Liver (tissue), 9 donors: Measurements from ENCODE around the gene MICAL2. TPM values are rescaled to one million over a fixed set of nuclear protein-coding genes. Genes with fewer than 3 reads are reported as not detected.

Experiments
- DNase-seq: peaks from one replicate; pipeline ENCODE4 v3.0.0-alpha.2; 2017; ENCODE audit warnings: low spot score
- H3K27ac ChIP-seq, 2 donors: one replicate each; pipeline ENCODE4 v1.7.0; 2013; ENCODE audit warnings: inconsistent platforms in 2 of 2, low read length in 2 of 2, control low read depth in 1 of 2, low read depth in 1 of 2, mild to moderate bottlenecking in 1 of 2
- H3K27me3 ChIP-seq, 4 donors: one replicate each; pipeline versions ENCODE4 v1.6.1 to v1.7.0; 2013; ENCODE audit warnings: low read length in 3 of 4, inconsistent platforms in 1 of 4, mild to moderate bottlenecking in 1 of 4, moderate library complexity in 1 of 4; ENCODE audit not compliant: control insufficient read depth in 4 of 4, insufficient read depth in 4 of 4
- H3K36me3 ChIP-seq, 4 donors: one replicate each; pipeline versions ENCODE4 v1.6.1 to v1.7.0; 2013; ENCODE audit warnings: low read length in 3 of 4, mild to moderate bottlenecking in 3 of 4, low read depth in 1 of 4, moderate library complexity in 1 of 4; ENCODE audit not compliant: control insufficient read depth in 4 of 4, insufficient read depth in 3 of 4
- H3K4me1 ChIP-seq, 4 donors: one replicate each; pipeline versions ENCODE4 v1.6.1 to v1.7.0; 2013; ENCODE audit warnings: low read length in 3 of 4, mild to moderate bottlenecking in 3 of 4, moderate library complexity in 1 of 4; ENCODE audit not compliant: control insufficient read depth in 4 of 4, insufficient read depth in 4 of 4
- H3K4me3 ChIP-seq, 3 donors: one replicate each; pipeline versions ENCODE4 v1.6.1 to v1.7.0; 2013; ENCODE audit warnings: low read length in 3 of 3, control low read depth in 1 of 3, low read depth in 1 of 3, mild to moderate bottlenecking in 1 of 3
- H3K9ac ChIP-seq, 2 donors: one replicate each; pipeline ENCODE4 v1.7.0; 2013; ENCODE audit warnings: low read length in 2 of 2, mild to moderate bottlenecking in 2 of 2, moderate library complexity in 2 of 2, control low read depth in 1 of 2, low read depth in 1 of 2
- H3K9me3 ChIP-seq, 4 donors: one replicate each; pipeline versions ENCODE4 v1.6.1 to v1.7.0; 2013; ENCODE audit warnings: low read length in 3 of 4; ENCODE audit not compliant: control insufficient read depth in 4 of 4
- EGR1 ChIP-seq, 2 donors: IDR thresholded peaks; 2 replicates each; pipeline ENCODE4 v1.6.1; 2016 to 2018; ENCODE audit warnings: antibody characterized with exemption in 2 of 2, low read depth in 2 of 2
- FOXA2 ChIP-seq: IDR thresholded peaks from 2 replicates; pipeline ENCODE4 v1.6.1; 2016; ENCODE audit warnings: antibody characterized with exemption
- HNF4A ChIP-seq, 2 donors: conservative IDR thresholded peaks; 2 replicates each; pipeline ENCODE4 v1.6.1; 2016; ENCODE audit warnings: antibody characterized with exemption in 2 of 2, mild to moderate bottlenecking in 2 of 2
- HNF4G ChIP-seq: IDR thresholded peaks from 2 replicates; pipeline ENCODE4 v1.6.1; 2016; ENCODE audit warnings: antibody characterized with exemption
- RAD21 ChIP-seq, 2 donors: IDR thresholded peaks; 2 replicates each; pipeline ENCODE4 v1.6.1; 2016; ENCODE audit warnings: antibody characterized with exemption in 2 of 2, mild to moderate bottlenecking in 2 of 2
- SP1 ChIP-seq: IDR thresholded peaks from 2 replicates; pipeline ENCODE4 v1.6.1; 2018; ENCODE audit warnings: antibody characterized with exemption, mild to moderate bottlenecking
- WGBS: extraction: QIAGEN DNeasy Blood & Tissue Kit; methylation state at CpG from one replicate; pipeline ENCODE4 v1.1.7; 2013; 5-methylcytosine and 5-hydroxymethylcytosine counted together
- polyA plus RNA-seq, 2 donors: library from polyadenylated mRNA; stranded (reverse) in 1 of 2; unstranded in 1 of 2; fragments of 200-250 nt in 1 of 2; fragments of >200 nt in 1 of 2; fragmentation: Nextera tagmentation in 1 of 2; extraction: Ambion mirVana in 1 of 2; gene quantifications; one replicate each; pipeline versions ENCODE4 v1.2.1 to v1.2.3, GENCODE V29; 2013 to 2015
- total RNA-seq, 2 donors: library from RNA; depleted of rRNA; stranded (reverse); fragments of >200 nt; gene quantifications; one replicate each; pipeline ENCODE4 v1.2.3, GENCODE V29; 2014
- TF ChIP-seq, protein P1 (sequence below): IDR thresholded peaks from 2 replicates; pipeline ENCODE4 v1.6.1; 2016; ENCODE audit warnings: antibody characterized with exemption
- TF ChIP-seq, protein P2 (sequence below): IDR thresholded peaks from 2 replicates; pipeline ENCODE4 v1.6.1; 2016; ENCODE audit warnings: antibody characterized with exemption
- TF ChIP-seq, protein P3 (sequence below): fragments of 150-350 bp; IDR thresholded peaks from 2 replicates; pipeline ENCODE4 v1.5.1; 2017; ENCODE audit warnings: improper control_type of control experiment, low read depth, low read length; ENCODE audit not compliant: missing input control
- TF ChIP-seq, protein P4 (sequence below): IDR thresholded peaks from 2 replicates; pipeline ENCODE4 v1.6.1; 2016; ENCODE audit warnings: antibody characterized with exemption
- donor health status: healthy.
- donor health status: healthy.
- donor health status: healthy.
- donor health status: healthy.
- donor health status: healthy.

The MICAL2 gene
- total and polyA plus RNA-seq, 4 donors, result 17.5 to 113 (median 42.9) TPM

DNA sequence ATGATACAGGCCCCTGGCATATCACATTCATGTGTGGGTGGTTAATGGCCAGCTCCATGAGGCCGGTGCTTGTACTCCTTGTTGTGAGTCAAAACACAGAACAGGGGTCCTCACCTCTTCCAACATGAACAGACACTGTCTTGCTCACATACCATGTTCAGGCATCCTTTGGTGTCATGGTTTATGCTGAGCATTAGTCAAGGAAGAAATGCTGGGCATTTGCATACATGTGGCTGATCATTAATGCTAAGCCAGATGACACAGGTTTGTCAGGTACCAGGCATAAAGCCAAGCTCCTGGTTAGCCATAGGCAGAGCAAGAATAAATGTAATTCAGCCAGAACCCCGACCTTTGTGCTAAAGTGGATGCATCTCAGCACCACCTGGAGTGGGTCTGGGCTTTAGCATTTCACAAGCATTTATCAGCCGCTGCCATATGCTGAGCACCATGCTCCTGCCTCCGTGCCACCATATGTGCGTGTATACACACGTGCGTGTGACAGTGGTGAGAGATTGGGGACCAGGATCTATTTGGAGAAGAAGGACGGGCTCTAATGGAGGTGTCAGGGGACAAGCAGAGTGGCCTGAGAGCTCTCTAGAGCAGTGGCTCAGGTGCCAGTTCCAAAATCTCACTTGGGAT is 55.0 kb downstream of the MICAL2 start (continued):
- TF ChIP-seq, protein P1, sequence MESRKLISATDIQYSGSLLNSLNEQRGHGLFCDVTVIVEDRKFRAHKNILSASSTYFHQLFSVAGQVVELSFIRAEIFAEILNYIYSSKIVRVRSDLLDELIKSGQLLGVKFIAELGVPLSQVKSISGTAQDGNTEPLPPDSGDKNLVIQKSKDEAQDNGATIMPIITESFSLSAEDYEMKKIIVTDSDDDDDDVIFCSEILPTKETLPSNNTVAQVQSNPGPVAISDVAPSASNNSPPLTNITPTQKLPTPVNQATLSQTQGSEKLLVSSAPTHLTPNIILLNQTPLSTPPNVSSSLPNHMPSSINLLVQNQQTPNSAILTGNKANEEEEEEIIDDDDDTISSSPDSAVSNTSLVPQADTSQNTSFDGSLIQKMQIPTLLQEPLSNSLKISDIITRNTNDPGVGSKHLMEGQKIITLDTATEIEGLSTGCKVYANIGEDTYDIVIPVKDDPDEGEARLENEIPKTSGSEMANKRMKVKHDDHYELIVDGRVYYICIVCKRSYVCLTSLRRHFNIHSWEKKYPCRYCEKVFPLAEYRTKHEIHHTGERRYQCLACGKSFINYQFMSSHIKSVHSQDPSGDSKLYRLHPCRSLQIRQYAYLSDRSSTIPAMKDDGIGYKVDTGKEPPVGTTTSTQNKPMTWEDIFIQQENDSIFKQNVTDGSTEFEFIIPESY, result no peak
- TF ChIP-seq RAD21 (IDR thresholded peaks at IDR 0.05), result no peak

DNA sequence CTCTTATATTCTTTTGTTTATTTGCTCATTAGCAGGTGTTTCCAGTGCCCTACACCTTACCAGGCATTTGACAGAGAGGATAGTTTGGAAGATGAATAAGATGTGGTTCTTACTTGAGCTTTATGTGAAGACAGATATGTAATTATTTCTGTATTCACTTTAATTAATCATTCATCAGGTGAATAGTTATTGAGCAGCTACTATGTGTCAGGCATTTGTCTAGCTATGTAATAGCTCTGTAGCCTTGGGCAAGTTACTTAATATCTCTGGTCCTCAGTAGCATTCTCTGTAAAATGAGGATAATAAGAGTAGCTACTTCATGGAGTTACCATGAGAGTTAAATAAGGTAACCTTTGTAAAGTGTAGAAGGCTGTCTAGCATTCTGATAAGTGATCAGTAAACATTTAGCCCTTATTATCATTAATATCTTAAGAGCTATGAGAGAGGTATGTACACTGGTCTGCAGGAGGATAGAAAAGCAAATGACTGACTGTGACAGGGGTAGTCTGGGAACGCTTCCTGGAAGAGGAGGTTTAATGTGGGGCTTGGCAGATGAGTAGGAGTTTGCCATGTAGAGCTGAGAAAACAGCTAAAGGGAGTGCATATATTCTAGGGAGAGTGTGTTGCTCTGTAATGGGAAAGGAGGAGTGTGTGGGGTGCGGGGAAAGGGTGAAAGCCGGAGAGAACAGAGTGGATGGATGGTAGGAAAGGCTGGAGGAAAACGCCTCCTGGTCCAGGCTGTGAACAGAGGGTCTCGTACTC is 56.1 kb downstream of the MICAL2 start:
- Histone ChIP-seq H3K27ac (no peak overlapping the region), H3K4me1 (no peaks in the 10 kb centered on the region), H3K36me3 (peaks cover 4 to 18% (median 13%) of the 10 kb centered on the region in 4 donors), H3K9ac (no peak overlapping the region), H3K4me3 (no peak overlapping the region), H3K9me3 (no peaks in the 10 kb centered on the region), H3K27me3 (no peaks in the 10 kb centered on the region)
- 90% methylated on average over 5 of the region's 5 CpGs for WGBS
- TF ChIP-seq HNF4G (no peak), FOXA2 (no peak), SP1 (no peak), EGR1 (IDR thresholded peaks at IDR 0.05; ENCODE audit: low read depth in 2 of 2) (no peak), HNF4A (conservative IDR thresholded peaks at IDR 0.05) (no peak)
- TF ChIP-seq, protein P2, sequence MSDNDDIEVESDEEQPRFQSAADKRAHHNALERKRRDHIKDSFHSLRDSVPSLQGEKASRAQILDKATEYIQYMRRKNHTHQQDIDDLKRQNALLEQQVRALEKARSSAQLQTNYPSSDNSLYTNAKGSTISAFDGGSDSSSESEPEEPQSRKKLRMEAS, result no peak
- TF ChIP-seq, protein P1, result no peak
- TF ChIP-seq, protein P3, sequence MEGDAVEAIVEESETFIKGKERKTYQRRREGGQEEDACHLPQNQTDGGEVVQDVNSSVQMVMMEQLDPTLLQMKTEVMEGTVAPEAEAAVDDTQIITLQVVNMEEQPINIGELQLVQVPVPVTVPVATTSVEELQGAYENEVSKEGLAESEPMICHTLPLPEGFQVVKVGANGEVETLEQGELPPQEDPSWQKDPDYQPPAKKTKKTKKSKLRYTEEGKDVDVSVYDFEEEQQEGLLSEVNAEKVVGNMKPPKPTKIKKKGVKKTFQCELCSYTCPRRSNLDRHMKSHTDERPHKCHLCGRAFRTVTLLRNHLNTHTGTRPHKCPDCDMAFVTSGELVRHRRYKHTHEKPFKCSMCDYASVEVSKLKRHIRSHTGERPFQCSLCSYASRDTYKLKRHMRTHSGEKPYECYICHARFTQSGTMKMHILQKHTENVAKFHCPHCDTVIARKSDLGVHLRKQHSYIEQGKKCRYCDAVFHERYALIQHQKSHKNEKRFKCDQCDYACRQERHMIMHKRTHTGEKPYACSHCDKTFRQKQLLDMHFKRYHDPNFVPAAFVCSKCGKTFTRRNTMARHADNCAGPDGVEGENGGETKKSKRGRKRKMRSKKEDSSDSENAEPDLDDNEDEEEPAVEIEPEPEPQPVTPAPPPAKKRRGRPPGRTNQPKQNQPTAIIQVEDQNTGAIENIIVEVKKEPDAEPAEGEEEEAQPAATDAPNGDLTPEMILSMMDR, result no peak
- TF ChIP-seq, protein P4, sequence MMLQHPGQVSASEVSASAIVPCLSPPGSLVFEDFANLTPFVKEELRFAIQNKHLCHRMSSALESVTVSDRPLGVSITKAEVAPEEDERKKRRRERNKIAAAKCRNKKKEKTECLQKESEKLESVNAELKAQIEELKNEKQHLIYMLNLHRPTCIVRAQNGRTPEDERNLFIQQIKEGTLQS, result no peak
- DNase-seq, result no peak
